GM12878 (cell line): Measurements from ENCODE around the gene HOATZ. TPM values are rescaled to one million over a fixed set of nuclear protein-coding genes. Genes with fewer than 3 reads are reported as not detected.

Experiments
- ATAC-seq: fragments of 200-7000 bp; cut with Tn5 transposase; 3 replicates; pipeline ENCODE4 v1.9.1; 2020; ENCODE audit warnings: mild to moderate bottlenecking, moderate library complexity
- BruUV-seq: library from RNA; stranded (reverse); fragments of 400-500 nt; replicated peaks from 2 replicates; lab custom pipeline; 2021; lab: Mats Ljungman, UMichigan
- CTCF ChIA-PET: fragments of 300-600 bp; sonication (Branson Sonifier 250); formaldehyde crosslinking; extraction: SDS; loops from one replicate; lab custom pipeline; 2021; ENCODE audit warnings: inconsistent platforms; lab: Yijun Ruan, JAX
- POLR2A ChIA-PET: fragments of 350-600 bp; formaldehyde crosslinking; extraction: SDS; loops from one replicate; lab custom pipeline; 2021; ENCODE audit warnings: inconsistent platforms; lab: Charles Lee
- RAD21 ChIA-PET: fragments of 300-600 bp; sonication (Branson Sonifier 250); formaldehyde crosslinking; loops from one replicate; lab custom pipeline; 2023; ENCODE audit warnings: antibody characterized with exemption; ENCODE audit not compliant: unreplicated experiment; lab: Charles Lee
- SMC1A ChIA-PET: fragments of 300-600 bp; sonication (Branson Sonifier 250); formaldehyde crosslinking; loops from one replicate; lab custom pipeline; 2023; ENCODE audit not compliant: unreplicated experiment, uncharacterized antibody; lab: Charles Lee
- DNase-seq: peaks from one replicate; pipeline ENCODE4 v3.0.0-alpha.2; 2011; ENCODE audit warnings: low read depth, low spot score
- FAIRE-seq: peaks from 3 replicates; lab custom pipeline; 2011; peaks lifted over from hg19 to GRCh38; lab: Jason Lieb, UNC
- H2AFZ ChIP-seq: 2 replicates; pipeline ENCODE4 v1.6.0; 2011; ENCODE audit warnings: low read depth, low read length, control low read depth; ENCODE audit not compliant: control insufficient read depth
- H3K27ac ChIP-seq: 2 replicates; pipeline ENCODE4 v1.5.1; 2011; ENCODE audit warnings: control low read depth; ENCODE audit not compliant: control insufficient read depth, insufficient read depth
- H3K27me3 ChIP-seq, 2 experiments: replicated peaks in 1 of 2; 2 replicates each; pipeline versions ENCODE4 v1.6.0 to v1.6.1; 2011; ENCODE audit warnings: low read length in 1 of 2; ENCODE audit not compliant: control insufficient read depth in 2 of 2, insufficient read depth in 2 of 2
- H3K36me3 ChIP-seq, 2 experiments: 2 replicates each; pipeline ENCODE4 v1.5.1; 2011; ENCODE audit warnings: low read length in 1 of 2; ENCODE audit not compliant: control insufficient read depth in 2 of 2, insufficient read depth in 2 of 2
- H3K4me1 ChIP-seq: 2 replicates; pipeline ENCODE4 v1.6.1; 2011; ENCODE audit warnings: mild to moderate bottlenecking, low read length, moderate library complexity, mixed read lengths; ENCODE audit not compliant: control insufficient read depth, insufficient read depth
- H3K4me2 ChIP-seq: 2 replicates; pipeline ENCODE4 v1.6.0; 2011; ENCODE audit warnings: control low read depth; ENCODE audit not compliant: control insufficient read depth, insufficient read depth
- H3K4me3 ChIP-seq: fragments of 200-600 bp; sonication (generic); 2 replicates; pipeline ENCODE4 v1.5.1; 2016
- H3K79me2 ChIP-seq: 2 replicates; pipeline ENCODE4 v1.6.0; 2011; ENCODE audit warnings: low read length; ENCODE audit not compliant: control insufficient read depth, insufficient read depth
- H3K9ac ChIP-seq: 2 replicates; pipeline ENCODE4 v1.8.0; 2011; ENCODE audit warnings: low read length, control low read depth, mixed read lengths; ENCODE audit not compliant: control insufficient read depth, insufficient read depth
- H3K9me3 ChIP-seq: replicated peaks from 3 replicates; pipeline ENCODE4 v1.5.1; 2011; ENCODE audit warnings: mild to moderate bottlenecking, low read length; ENCODE audit not compliant: control insufficient read depth, insufficient read depth
- H4K20me1 ChIP-seq: 2 replicates; pipeline ENCODE4 v1.6.0; 2011; ENCODE audit not compliant: control insufficient read depth, insufficient read depth
- BACH1 ChIP-seq: fragments of 450-650 bp; IDR thresholded peaks from 2 replicates; pipeline ENCODE4 v1.6.1; 2017; ENCODE audit warnings: mild to moderate bottlenecking, borderline replicate concordance
- BCL3 ChIP-seq: IDR thresholded peaks from 2 replicates; pipeline ENCODE4 v1.6.1; 2011; ENCODE audit warnings: borderline replicate concordance, low read depth, mild to moderate bottlenecking, moderate library complexity, low read length; ENCODE audit not compliant: insufficient read depth, poor library complexity, severe bottlenecking
- ETV6 ChIP-seq, 2 experiments: fragments of 450-650 bp in 1 of 2; IDR thresholded peaks in 1 of 2; conservative IDR thresholded peaks in 1 of 2; 2 replicates each; pipeline ENCODE4 v1.6.1; 2014; ENCODE audit warnings: antibody characterized with exemption in 1 of 2, borderline replicate concordance in 1 of 2, low read depth in 1 of 2, mild to moderate bottlenecking in 1 of 2, moderate library complexity in 1 of 2
- HDAC2 ChIP-seq: fragments of 200-600 bp; sonication (generic); IDR thresholded peaks from 2 replicates; pipeline ENCODE4 v1.6.1; 2017
- KDM1A ChIP-seq: fragments of 200-600 bp; sonication (generic); IDR thresholded peaks from 2 replicates; pipeline ENCODE4 v1.6.1; 2016; ENCODE audit warnings: borderline replicate concordance
- POLR2A ChIP-seq: IDR thresholded peaks from 2 replicates; pipeline ENCODE4 v1.6.1; 2011; ENCODE audit warnings: low read depth, mild to moderate bottlenecking, low read length
- POLR2AphosphoS5 ChIP-seq: IDR thresholded peaks from 2 replicates; pipeline ENCODE4 v1.6.1; 2011; ENCODE audit warnings: mild to moderate bottlenecking, low read length, inconsistent platforms
- STAT3 ChIP-seq: IDR thresholded peaks from 2 replicates; pipeline ENCODE4 v1.6.1; 2011; ENCODE audit warnings: low read depth, low read length, improper control_type of control experiment
- TCF7 ChIP-seq: IDR thresholded peaks from 2 replicates; pipeline ENCODE4 v1.6.1; 2014; ENCODE audit warnings: antibody characterized with exemption, borderline replicate concordance
- WRNIP1 ChIP-seq: IDR thresholded peaks from 2 replicates; pipeline ENCODE4 v1.6.1; 2011; ENCODE audit warnings: low read depth, low read length, improper control_type of control experiment, borderline replicate concordance
- YBX1 ChIP-seq: fragments of 450-650 bp; IDR thresholded peaks from 2 replicates; pipeline ENCODE4 v1.6.1; 2016; ENCODE audit warnings: antibody characterized with exemption
- ZBTB33 ChIP-seq: fragments of 450-650 bp; IDR thresholded peaks from 2 replicates; pipeline ENCODE4 v1.6.1; 2017; ENCODE audit warnings: mild to moderate bottlenecking
- ZBTB40 ChIP-seq: fragments of 450-650 bp; IDR thresholded peaks from 2 replicates; pipeline ENCODE4 v1.6.1; 2016; ENCODE audit warnings: mild to moderate bottlenecking, moderate library complexity, borderline replicate concordance
- ZSCAN29 ChIP-seq: fragments of 450-650 bp; IDR thresholded peaks from 2 replicates; pipeline ENCODE4 v1.6.1; 2017; ENCODE audit warnings: mild to moderate bottlenecking, moderate library complexity
- WGBS: methylation state at CpG from one replicate; pipeline ENCODE4 v1.1.6; 2016; ENCODE audit warnings: low lambda C conversion rate; ENCODE audit not compliant: insufficient replicate concordance, insufficient coverage; ENCODE audit errors: missing lambda C conversion rate; 5-methylcytosine and 5-hydroxymethylcytosine counted together
- in situ Hi-C: fragments of 300-500 bp; cut with MboI; formaldehyde crosslinking; loops from 9 replicates; pipeline ENCODE4 v1.14.3; 2018; ENCODE audit warnings: mixed read lengths
- intact Hi-C: fragments of 100-400 bp; cut with micrococcal nuclease; formaldehyde crosslinking; loops from one replicate; pipeline ENCODE4 v1.14.2; 2022; ENCODE audit not compliant: unreplicated experiment
- polyA plus RNA-seq, 11 experiments: library from polyadenylated mRNA; depleted of rRNA in 4 of 11; unstranded in 6 of 11; stranded (reverse) in 5 of 11; fragments of >200 nt; fragmentation: Nextera tagmentation in 4 of 11; fragmentation: Illumina TruSeq in 1 of 11; extraction: Ambion mirVana in 4 of 11; extraction: Trizol in 1 of 11; gene quantifications; 1 replicate in 1 of 11; 2 replicates in 10 of 11; pipeline versions ENCODE4 v1.2.1 to v1.2.3, GENCODE V29; 2011 to 2016; ENCODE audit warnings: inconsistent platforms in 2 of 11, missing spikeins in 2 of 11, low read depth in 1 of 11
- total RNA-seq, 4 experiments: library from RNA; depleted of rRNA in 3 of 4; stranded (reverse); fragments of >200 nt in 3 of 4; fragmentation: Illumina TruSeq in 1 of 4; extraction: Trizol in 1 of 4; gene quantifications; 2 replicates each; pipeline versions ENCODE4 v1.2.1 to v1.2.3, GENCODE V29; 2013 to 2021

Gene HOATZ
- total and polyA plus RNA-seq, 10 of the 15 experiments (the other 5 are each of a cell fraction or from before 2014, with no cell fraction given), result 0.28 TPM; not detected in 9

GRCh38 chr11:111490496-111490895, 24.1 kb upstream of the HOATZ start:
- CTCF ChIA-PET, result no interaction called here
- no peaks in the 10 kb centered on the region for H3K36me3 ChIP-seq
- no peak overlapping the region for H3K4me3 ChIP-seq
- no peak overlapping the region for H3K27ac ChIP-seq
- peaks cover 0 to 2% of the 10 kb centered on the region in 2 experiments; a peak in 2 of 4 replicates for H3K27me3 ChIP-seq
- intact Hi-C loops (no loop called here), in situ Hi-C loops (no loop called here)
- H3K4me1 ChIP-seq, result no peaks in the 10 kb centered on the region
- H3K79me2 ChIP-seq, result no peaks in the 10 kb centered on the region
- DNase-seq (no peak), FAIRE-seq (no peak), ATAC-seq (no peak)
- TF ChIP-seq WRNIP1, result no peak
- no peak for TF ChIP-seq POLR2A
- no peak for TF ChIP-seq KDM1A
- TF ChIP-seq POLR2AphosphoS5, result no peak
- TF ChIP-seq BCL3, result no peak
- no peak for TF ChIP-seq HDAC2
- TF ChIP-seq ZSCAN29, result no peak
- TF ChIP-seq ZBTB40, result no peak
- no peak for TF ChIP-seq BACH1
- TF ChIP-seq STAT3, result no peak
- TF ChIP-seq ETV6 (conservative IDR thresholded peaks at IDR 0.05 in 1 of 2, IDR thresholded peaks at IDR 0.05 in 1 of 2; ENCODE audit: borderline replicate concordance in 1 of 2, low read depth in 1 of 2), result no peak
- no peak for TF ChIP-seq ZBTB33
- no peak for TF ChIP-seq YBX1
- no peak for TF ChIP-seq TCF7
- H2AFZ ChIP-seq, result no peak overlapping the region
- H3K4me2 ChIP-seq, result no peak overlapping the region
- SMC1A ChIA-PET, result no interaction called here
- RAD21 ChIA-PET, result no interaction called here
- no peak overlapping the region for H3K9ac ChIP-seq
- POLR2A ChIA-PET, result no interaction called here
- no TSS peak for BruUV-seq
- no peaks in the 10 kb centered on the region for H3K9me3 ChIP-seq
- H4K20me1 ChIP-seq, result no peaks in the 10 kb centered on the region
- WGBS, result 100% methylated on average over 1 of the region's 1 CpG
